H9 (cell line): ENCODE data around the gene WIF1. TPM values are rescaled to one million over a fixed set of nuclear protein-coding genes. Genes with fewer than 3 reads are reported as not detected.

Source experiments
- DNase-seq: peaks from one replicate; pipeline ENCODE4 v3.0.0-alpha.2; 2017
- H2AFZ ChIP-seq: one replicate; pipeline ENCODE4 v1.6.1; 2013; ENCODE audit warnings: mild to moderate bottlenecking, low read length, control low read depth, moderate library complexity
- H2AK5ac ChIP-seq: 2 replicates; pipeline ENCODE4 v1.6.1; 2013; ENCODE audit warnings: low read length, control low read depth, mixed read lengths; ENCODE audit not compliant: insufficient read length
- H2BK120ac ChIP-seq: one replicate; pipeline ENCODE4 v1.6.1; 2013; ENCODE audit warnings: low read depth, mild to moderate bottlenecking, low read length, control low read depth, inconsistent platforms; ENCODE audit not compliant: poor library complexity, severe bottlenecking
- H2BK12ac ChIP-seq: 2 replicates; pipeline ENCODE4 v1.6.1; 2013; ENCODE audit warnings: low read length, control low read depth, mixed read lengths, low read depth; ENCODE audit not compliant: insufficient read length
- H2BK15ac ChIP-seq: 2 replicates; pipeline ENCODE4 v1.6.1; 2013; ENCODE audit warnings: low read depth, low read length, control low read depth
- H2BK20ac ChIP-seq: one replicate; pipeline ENCODE4 v1.6.1; 2013; ENCODE audit warnings: low read depth, mild to moderate bottlenecking, low read length, control low read depth, inconsistent platforms; ENCODE audit not compliant: poor library complexity, severe bottlenecking
- H2BK5ac ChIP-seq: 2 replicates; pipeline ENCODE4 v1.6.1; 2013; ENCODE audit warnings: low read length, control low read depth, mixed read lengths; ENCODE audit not compliant: insufficient read length
- H3K14ac ChIP-seq: 2 replicates; pipeline ENCODE4 v1.6.1; 2013; ENCODE audit warnings: low read length, control low read depth; ENCODE audit not compliant: insufficient read depth
- H3K18ac ChIP-seq: 2 replicates; pipeline ENCODE4 v1.6.1; 2013; ENCODE audit warnings: low read depth, mild to moderate bottlenecking, mixed read lengths, low read length, control low read depth; ENCODE audit not compliant: insufficient read length
- H3K23ac ChIP-seq: 2 replicates; pipeline ENCODE4 v1.6.1; 2013; ENCODE audit warnings: low read length, control low read depth, mixed read lengths, low read depth; ENCODE audit not compliant: insufficient read length
- H3K23me2 ChIP-seq: 2 replicates; pipeline ENCODE4 v1.6.1; 2013; ENCODE audit warnings: low read depth, mild to moderate bottlenecking, mixed read lengths, low read length, control low read depth; ENCODE audit not compliant: insufficient read length, poor library complexity, severe bottlenecking
- H3K27ac ChIP-seq: 2 replicates; pipeline ENCODE4 v1.5.1; 2013; ENCODE audit warnings: low read length, control low read depth, mixed read lengths, low read depth; ENCODE audit not compliant: insufficient read length
- H3K27me3 ChIP-seq: 2 replicates; pipeline ENCODE4 v1.6.1; 2013; ENCODE audit warnings: low read length, control low read depth, inconsistent platforms; ENCODE audit not compliant: insufficient read depth
- H3K4ac ChIP-seq: 2 replicates; pipeline ENCODE4 v1.6.1; 2013; ENCODE audit warnings: low read depth, mild to moderate bottlenecking, control low read depth, inconsistent platforms, low read length, moderate library complexity
- H3K4me1 ChIP-seq: 2 replicates; pipeline ENCODE4 v1.6.1; 2013; ENCODE audit warnings: low read length, control low read depth, inconsistent platforms; ENCODE audit not compliant: insufficient read depth
- H3K4me2 ChIP-seq: 2 replicates; pipeline ENCODE4 v1.6.1; 2013; ENCODE audit warnings: low read length, control low read depth, mixed read lengths; ENCODE audit not compliant: insufficient read length, insufficient read depth
- H3K56ac ChIP-seq: 2 replicates; pipeline ENCODE4 v1.6.1; 2013; ENCODE audit warnings: low read depth, mild to moderate bottlenecking, mixed read lengths, low read length, control low read depth; ENCODE audit not compliant: insufficient read length
- H3K79me1 ChIP-seq: 2 replicates; pipeline ENCODE4 v1.6.1; 2013; ENCODE audit warnings: low read depth, mild to moderate bottlenecking, moderate library complexity, low read length, control low read depth, inconsistent platforms; ENCODE audit not compliant: insufficient read depth, poor library complexity, severe bottlenecking
- H3K79me2 ChIP-seq: 2 replicates; pipeline ENCODE4 v1.6.1; 2013; ENCODE audit warnings: low read length, control low read depth, inconsistent platforms; ENCODE audit not compliant: insufficient read depth
- H3K9ac ChIP-seq: 2 replicates; pipeline ENCODE4 v1.6.1; 2013; ENCODE audit warnings: low read length, control low read depth, mixed read lengths; ENCODE audit not compliant: insufficient read length; ENCODE audit errors: extremely low read depth
- H3K9me3 ChIP-seq: one replicate; pipeline ENCODE4 v1.6.1; 2013; ENCODE audit warnings: low read depth, low read length, inconsistent platforms; ENCODE audit not compliant: control insufficient read depth
- H3T11ph ChIP-seq: one replicate; pipeline ENCODE4 v1.6.1; 2013; ENCODE audit warnings: mild to moderate bottlenecking, low read length, control low read depth, inconsistent platforms
- H4K20me1 ChIP-seq: one replicate; pipeline ENCODE4 v1.6.1; 2013; ENCODE audit not compliant: control insufficient read depth, insufficient read length, insufficient read depth
- H4K5ac ChIP-seq: 2 replicates; pipeline ENCODE4 v1.6.1; 2013; ENCODE audit warnings: low read depth, mild to moderate bottlenecking, mixed read lengths, low read length, control low read depth; ENCODE audit not compliant: insufficient read length
- H4K8ac ChIP-seq: replicated peaks from 2 replicates; pipeline ENCODE4 v1.6.1; 2013; ENCODE audit warnings: low read length, control low read depth, mixed read lengths, low read depth; ENCODE audit not compliant: insufficient read length
- H4K91ac ChIP-seq: 2 replicates; pipeline ENCODE4 v1.6.1; 2013; ENCODE audit warnings: low read depth, mild to moderate bottlenecking, moderate library complexity, mixed read lengths, low read length, control low read depth; ENCODE audit not compliant: insufficient read length
- H3K27ac Mint-ChIP-seq, 3 experiments: 2 replicates in 2 of 3; 3 replicates in 1 of 3; pipeline ENCODE4 v1.8.0; 2020 to 2021; ENCODE audit warnings: mixed read lengths in 3 of 3, mild to moderate bottlenecking in 1 of 3, moderate library complexity in 1 of 3
- H3K27me3 Mint-ChIP-seq: 2 replicates; pipeline ENCODE4 v1.8.0; 2021; ENCODE audit warnings: low read depth, mild to moderate bottlenecking, moderate library complexity, mixed read lengths
- H3K36me3 Mint-ChIP-seq, 3 experiments: 2 replicates in 2 of 3; 3 replicates in 1 of 3; pipeline ENCODE4 v1.8.0; 2020 to 2021; ENCODE audit warnings: low read depth in 3 of 3, mixed read lengths in 3 of 3; ENCODE audit not compliant: insufficient read depth in 1 of 3
- H3K4me1 Mint-ChIP-seq, 2 experiments: 2 replicates each; pipeline ENCODE4 v1.8.0; 2020; ENCODE audit warnings: mixed read lengths in 2 of 2
- H3K4me3 Mint-ChIP-seq, 2 experiments: 2 replicates in 1 of 2; 3 replicates in 1 of 2; pipeline ENCODE4 v1.8.0; 2020 to 2021; ENCODE audit warnings: mild to moderate bottlenecking in 2 of 2, mixed read lengths in 2 of 2, moderate library complexity in 1 of 2
- H3K9me3 Mint-ChIP-seq, 2 experiments: 2 replicates in 1 of 2; 3 replicates in 1 of 2; pipeline ENCODE4 v1.8.0; 2020; ENCODE audit warnings: mild to moderate bottlenecking in 2 of 2, mixed read lengths in 2 of 2, moderate library complexity in 1 of 2
- WGBS: extraction: QIAGEN DNeasy Blood & Tissue Kit; methylation state at CpG from one replicate; pipeline ENCODE4 v1.1.7; 2013; ENCODE audit warnings: missing lambda C conversion rate, low lambda C conversion rate, mixed read lengths; ENCODE audit not compliant: insufficient read length; ENCODE audit errors: extremely low coverage; 5-methylcytosine and 5-hydroxymethylcytosine counted together
- total RNA-seq: library from RNA; stranded (reverse); gene quantifications from 2 replicates; pipeline ENCODE4 v1.2.1, GENCODE V29; 2021
- TF ChIP-seq, protein P1 (sequence below): fragments of 200-600 bp; sonication (generic); conservative IDR thresholded peaks from 3 replicates; pipeline ENCODE4 v1.8.0; 2021; ENCODE audit warnings: antibody characterized with exemption, mild to moderate bottlenecking

Gene WIF1
- total RNA-seq, 1 experiment from 2014 or later: 0.98 TPM

DNA sequence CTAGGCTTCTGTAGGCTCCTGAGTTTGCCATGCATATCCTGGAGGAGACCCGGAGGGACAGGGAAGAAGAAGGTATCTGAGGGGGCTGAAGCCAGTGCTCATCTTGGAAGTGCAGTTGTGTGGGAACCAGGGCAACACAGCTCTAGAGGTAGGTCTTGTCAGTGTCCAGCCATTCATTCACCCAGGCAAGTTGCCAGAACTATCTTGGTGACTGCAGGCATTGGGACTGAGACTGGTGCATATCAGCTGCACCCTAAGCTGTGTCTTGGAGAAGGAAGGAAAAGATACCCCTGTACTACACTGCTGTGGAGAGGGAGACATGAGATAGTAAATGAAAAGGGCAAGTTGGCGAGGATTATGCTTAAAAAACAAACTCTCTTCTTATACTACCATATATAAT lies 4.9 kb upstream of the WIF1 start:
- peaks cover 26% of the 10 kb centered on the region for H3K27me3 Mint-ChIP-seq
- no peaks in the 10 kb centered on the region for H3K36me3 Mint-ChIP-seq
- no peaks in the 10 kb centered on the region for H3K9me3 Mint-ChIP-seq
- no peak overlapping the region for H2BK12ac ChIP-seq
- H3K18ac ChIP-seq: no peak overlapping the region
- H3K23me2 ChIP-seq: peaks cover 3% of the 10 kb centered on the region
- no peak overlapping the region for H3K23ac ChIP-seq
- no peak overlapping the region for H2BK15ac ChIP-seq
- H3K27ac ChIP-seq: no peak overlapping the region
- H3T11ph ChIP-seq: no peak overlapping the region
- no peaks in the 10 kb centered on the region for H3K4me1 ChIP-seq
- no peak overlapping the region for H3K9ac ChIP-seq
- no peaks in the 10 kb centered on the region for H4K20me1 ChIP-seq
- H3K79me1 ChIP-seq: no peaks in the 10 kb centered on the region
- no peak overlapping the region for H3K4ac ChIP-seq
- H4K8ac ChIP-seq: no peak overlapping the region
- H2BK5ac ChIP-seq: no peak overlapping the region
- H2AFZ ChIP-seq: no peak overlapping the region
- no peak overlapping the region for H4K91ac ChIP-seq
- no peaks in the 10 kb centered on the region for H3K4me1 Mint-ChIP-seq
- no peak for DNase-seq
- H3K27me3 ChIP-seq: no peaks in the 10 kb centered on the region; the same call in 1 of the 2 replicates
- H2BK20ac ChIP-seq: no peak overlapping the region
- H2AK5ac ChIP-seq: no peak overlapping the region
- H3K27ac Mint-ChIP-seq: no peak overlapping the region
- TF ChIP-seq, protein P1, sequence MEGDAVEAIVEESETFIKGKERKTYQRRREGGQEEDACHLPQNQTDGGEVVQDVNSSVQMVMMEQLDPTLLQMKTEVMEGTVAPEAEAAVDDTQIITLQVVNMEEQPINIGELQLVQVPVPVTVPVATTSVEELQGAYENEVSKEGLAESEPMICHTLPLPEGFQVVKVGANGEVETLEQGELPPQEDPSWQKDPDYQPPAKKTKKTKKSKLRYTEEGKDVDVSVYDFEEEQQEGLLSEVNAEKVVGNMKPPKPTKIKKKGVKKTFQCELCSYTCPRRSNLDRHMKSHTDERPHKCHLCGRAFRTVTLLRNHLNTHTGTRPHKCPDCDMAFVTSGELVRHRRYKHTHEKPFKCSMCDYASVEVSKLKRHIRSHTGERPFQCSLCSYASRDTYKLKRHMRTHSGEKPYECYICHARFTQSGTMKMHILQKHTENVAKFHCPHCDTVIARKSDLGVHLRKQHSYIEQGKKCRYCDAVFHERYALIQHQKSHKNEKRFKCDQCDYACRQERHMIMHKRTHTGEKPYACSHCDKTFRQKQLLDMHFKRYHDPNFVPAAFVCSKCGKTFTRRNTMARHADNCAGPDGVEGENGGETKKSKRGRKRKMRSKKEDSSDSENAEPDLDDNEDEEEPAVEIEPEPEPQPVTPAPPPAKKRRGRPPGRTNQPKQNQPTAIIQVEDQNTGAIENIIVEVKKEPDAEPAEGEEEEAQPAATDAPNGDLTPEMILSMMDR: no peak
- H3K56ac ChIP-seq: no peak overlapping the region
- WGBS: no CpG with 5 or more reads among the region's 2 CpGs
- H3K9me3 ChIP-seq: no peaks in the 10 kb centered on the region
- no peak overlapping the region for H3K4me2 ChIP-seq
- H2BK120ac ChIP-seq: no peak overlapping the region
- no peak overlapping the region for H4K5ac ChIP-seq
- H3K14ac ChIP-seq: no peak overlapping the region
- no peaks in the 10 kb centered on the region for H3K79me2 ChIP-seq
- H3K4me3 Mint-ChIP-seq: no peak overlapping the region
